Measurements from ENCODE around the gene COL25A1.
"Not testable (repeated sequence)": the region's sequence is repeated elsewhere in the genome, so short reads cannot be mapped to it uniquely, and the experiment has no call there.

COL25A1 gene

GRCh38 chr4:108878806-108879205 is 423.7 kb downstream of the COL25A1 start:
- DNase-seq (ENCODE audit: extremely low spot score): no peak
- CTCF ChIA-PET: no interaction called here
- no peak for TF ChIP-seq LEF1 (IDR thresholded peaks at IDR 0.05; ENCODE audit: borderline replicate concordance)
- no peak for TF ChIP-seq FOXM1 (IDR thresholded peaks at IDR 0.05; ENCODE audit: borderline replicate concordance)
- TF ChIP-seq HDGF (IDR thresholded peaks at IDR 0.05; ENCODE audit: borderline replicate concordance): no peak
- TF ChIP-seq ELF4 (IDR thresholded peaks at IDR 0.05): no peak
- no peak for TF ChIP-seq FOXK2 (IDR thresholded peaks at IDR 0.05)
- TF ChIP-seq CTBP1 (IDR thresholded peaks at IDR 0.05; ENCODE audit: borderline replicate concordance): no peak
- TF ChIP-seq SP1 (IDR thresholded peaks at IDR 0.05): no peak
- TF ChIP-seq BHLHE40 (IDR thresholded peaks at IDR 0.05; ENCODE audit: borderline replicate concordance): no peak
- no peak for TF ChIP-seq TARDBP (IDR thresholded peaks at IDR 0.05)
- no peak for TF ChIP-seq ARNT (IDR thresholded peaks at IDR 0.05)
- no peak for TF ChIP-seq ZNF384 (IDR thresholded peaks at IDR 0.05)
- no peak for TF ChIP-seq FOXA1 (IDR thresholded peaks at IDR 0.05)
- no peak for TF ChIP-seq L3MBTL2 (conservative IDR thresholded peaks at IDR 0.05)
- TF ChIP-seq NFRKB (IDR thresholded peaks at IDR 0.05): no peak
- TF ChIP-seq SUZ12 (IDR thresholded peaks at IDR 0.05): no peak
- TF ChIP-seq PKNOX1 (IDR thresholded peaks at IDR 0.05): no peak
- POLR2A ChIA-PET: no interaction called here

- ChIA-PET POLR2A (no interaction called here), CTCF (no interaction called here)
- DNase-seq (ENCODE audit: extremely low spot score): no peak
- no peak for TF ChIP-seq ZNF384 (IDR thresholded peaks at IDR 0.05)
- no peak for TF ChIP-seq BHLHE40 (IDR thresholded peaks at IDR 0.05; ENCODE audit: borderline replicate concordance)
- TF ChIP-seq CTBP1 (IDR thresholded peaks at IDR 0.05; ENCODE audit: borderline replicate concordance): no peak
- TF ChIP-seq LEF1 (IDR thresholded peaks at IDR 0.05; ENCODE audit: borderline replicate concordance): no peak
- no peak for TF ChIP-seq L3MBTL2 (conservative IDR thresholded peaks at IDR 0.05)
These were observed 424.6 kb downstream of the COL25A1 start for GRCh38 chr4:108877821-108878220.

GRCh38 chr4:108874806-108875205 is 427.7 kb downstream of the COL25A1 start:
- POLR2A ChIA-PET: no interaction called here
- CTCF ChIA-PET: no interaction called here
- no peak for DNase-seq (ENCODE audit: extremely low spot score)
- no peak for TF ChIP-seq LEF1 (IDR thresholded peaks at IDR 0.05; ENCODE audit: borderline replicate concordance)
- no peak for TF ChIP-seq SP1 (IDR thresholded peaks at IDR 0.05)
- TF ChIP-seq ELF4 (IDR thresholded peaks at IDR 0.05): no peak
- no peak for TF ChIP-seq CTBP1 (IDR thresholded peaks at IDR 0.05; ENCODE audit: borderline replicate concordance)
- TF ChIP-seq ZNF384 (IDR thresholded peaks at IDR 0.05): no peak
- no peak for TF ChIP-seq TARDBP (IDR thresholded peaks at IDR 0.05)
- no peak for TF ChIP-seq L3MBTL2 (conservative IDR thresholded peaks at IDR 0.05)
- no peak for TF ChIP-seq FOXA1 (IDR thresholded peaks at IDR 0.05)
- TF ChIP-seq PKNOX1 (IDR thresholded peaks at IDR 0.05): no peak
- no peak for TF ChIP-seq BHLHE40 (IDR thresholded peaks at IDR 0.05; ENCODE audit: borderline replicate concordance)
- no peak for TF ChIP-seq ARNT (IDR thresholded peaks at IDR 0.05)
- no peak for TF ChIP-seq SUZ12 (IDR thresholded peaks at IDR 0.05)
- TF ChIP-seq NFRKB (IDR thresholded peaks at IDR 0.05): no peak
- no peak for TF ChIP-seq HDGF (IDR thresholded peaks at IDR 0.05; ENCODE audit: borderline replicate concordance)

GRCh38 chr4:108869970-108870369 is 432.5 kb downstream of the COL25A1 start:
- POLR2A ChIA-PET; CTCF ChIA-PET; DNase-seq (ENCODE audit: extremely low spot score): not testable (repeated sequence)

GRCh38 chr4:108868606-108869227 is 433.7 kb downstream of the COL25A1 start:
- TF ChIP-seq L3MBTL2 (conservative IDR thresholded peaks at IDR 0.05): no peak; the same call in 1 of the 2 replicates
- 0 out of 2 replicates have a peak, but pooled peaks have one; percentile 43 for TF ChIP-seq TARDBP (IDR thresholded peaks at IDR 0.05)
- no peak for TF ChIP-seq FOXM1 (IDR thresholded peaks at IDR 0.05; ENCODE audit: borderline replicate concordance)
- no peak for TF ChIP-seq ELF4 (IDR thresholded peaks at IDR 0.05)
- TF ChIP-seq FOXK2 (IDR thresholded peaks at IDR 0.05): no peak
- TF ChIP-seq SP1 (IDR thresholded peaks at IDR 0.05): no peak
- CTCF ChIA-PET: no interaction called here
- POLR2A ChIA-PET: no interaction called here
- no peak for DNase-seq (ENCODE audit: extremely low spot score)

- CTCF ChIA-PET: no interaction called here
- DNase-seq (ENCODE audit: extremely low spot score): no peak
- POLR2A ChIA-PET: no interaction called here
- TF ChIP-seq BHLHE40 (IDR thresholded peaks at IDR 0.05; ENCODE audit: borderline replicate concordance): no peak
- TF ChIP-seq FOXK2 (IDR thresholded peaks at IDR 0.05): no peak
- no peak for TF ChIP-seq ZNF384 (IDR thresholded peaks at IDR 0.05)
- TF ChIP-seq TARDBP (IDR thresholded peaks at IDR 0.05): no peak
- TF ChIP-seq ELF4 (IDR thresholded peaks at IDR 0.05): no peak
- no peak for TF ChIP-seq FOXA1 (IDR thresholded peaks at IDR 0.05)
- no peak for TF ChIP-seq CTBP1 (IDR thresholded peaks at IDR 0.05; ENCODE audit: borderline replicate concordance)
- TF ChIP-seq LEF1 (IDR thresholded peaks at IDR 0.05; ENCODE audit: borderline replicate concordance): no peak
- no peak for TF ChIP-seq SUZ12 (IDR thresholded peaks at IDR 0.05)
- no peak for TF ChIP-seq FOXM1 (IDR thresholded peaks at IDR 0.05; ENCODE audit: borderline replicate concordance)
- no peak for TF ChIP-seq L3MBTL2 (conservative IDR thresholded peaks at IDR 0.05)
- TF ChIP-seq PKNOX1 (IDR thresholded peaks at IDR 0.05): no peak
- no peak for TF ChIP-seq SP1 (IDR thresholded peaks at IDR 0.05)
- no peak for TF ChIP-seq NFRKB (IDR thresholded peaks at IDR 0.05)
- no peak for TF ChIP-seq ARNT (IDR thresholded peaks at IDR 0.05)
- no peak for TF ChIP-seq HDGF (IDR thresholded peaks at IDR 0.05; ENCODE audit: borderline replicate concordance)
These were observed 435.0 kb downstream of the COL25A1 start for GRCh38 chr4:108867476-108867875.
